Measurements from ENCODE around the gene ZNF420.

ZNF420 gene

GRCh38 chr19:37160153-37160552 is 81.9 kb downstream of the ZNF420 start:
- no CpG with 5 or more reads among the region's 1 CpG for WGBS (ENCODE audit: extremely low coverage, insufficient coverage, insufficient read length)

GRCh38 chr19:37165635-37166034 is 87.4 kb downstream of the ZNF420 start:
- H3K4me3 ChIP-seq (ENCODE audit: low read depth, low read length) = no peak overlapping the region
- H3K23ac ChIP-seq (ENCODE audit: low read length) = no peak overlapping the region
- peaks cover 23 to 26% of the 10 kb centered on the region in 2 experiments for H3K36me3 ChIP-seq (ENCODE audit: control insufficient read depth in 1 of 2, insufficient read depth in 2 of 2, low read length in 2 of 2)
- no peak overlapping the region for H4K12ac ChIP-seq (ENCODE audit: low read depth, low read length)
- no peak overlapping the region for H3K9ac ChIP-seq (ENCODE audit: low read length)
- no peak overlapping the region for H2BK5ac ChIP-seq (ENCODE audit: low read depth, low read length, poor library complexity)
- no peak overlapping the region for H3K14ac ChIP-seq (ENCODE audit: low read length)
- no peaks in the 10 kb centered on the region for H3K27me3 ChIP-seq (ENCODE audit: insufficient read depth, low read length)
- no peaks in the 10 kb centered on the region for H3K79me1 ChIP-seq (ENCODE audit: low read length)
- WGBS (ENCODE audit: extremely low coverage, insufficient coverage, insufficient read length) = no CpG with 5 or more reads among the region's 1 CpG
- H4K8ac ChIP-seq (ENCODE audit: low read depth, low read length) = no peak overlapping the region
- H3K18ac ChIP-seq (ENCODE audit: low read length) = no peak overlapping the region
- no peak overlapping the region for H2AK5ac ChIP-seq (ENCODE audit: low read length)
- peaks cover 3% of the 10 kb centered on the region for H3K9me3 ChIP-seq (ENCODE audit: insufficient read depth, low read depth, low read length)
- no peaks in the 10 kb centered on the region for H3K4me1 ChIP-seq (ENCODE audit: control insufficient read depth in 1 of 2, insufficient read depth in 2 of 2, low read length in 2 of 2)
- H2BK120ac ChIP-seq (ENCODE audit: insufficient read depth, low read length, poor library complexity) = no peak overlapping the region
- no peak overlapping the region for H2BK12ac ChIP-seq (ENCODE audit: low read length)
- H4K91ac ChIP-seq (ENCODE audit: low read depth, low read length) = no peak overlapping the region
- no peaks in the 10 kb centered on the region for H3K79me2 ChIP-seq (ENCODE audit: control insufficient read depth, insufficient read depth, low read length, poor library complexity)
- peak in 1 of 2 donors; percentile 4 for DNase-seq
- H2AFZ ChIP-seq (ENCODE audit: insufficient read depth, low read length, poor library complexity) = no peak overlapping the region
- no peak overlapping the region for H3K27ac ChIP-seq (ENCODE audit: low read depth, low read length)
- H3K4me2 ChIP-seq (ENCODE audit: low read length) = no peak overlapping the region
- H3K4ac ChIP-seq (ENCODE audit: low read depth, low read length) = no peak overlapping the region

More at GRCh38 chr19:37160153-37160552, 81.9 kb downstream of the ZNF420 start:
- Histone ChIP-seq H4K91ac (ENCODE audit: low read depth, low read length) (no peak overlapping the region), H3K9me3 (ENCODE audit: insufficient read depth, low read depth, low read length) (peaks cover 14% of the 10 kb centered on the region), H2AFZ (ENCODE audit: insufficient read depth, low read length, poor library complexity) (no peak overlapping the region), H4K8ac (ENCODE audit: low read depth, low read length) (no peak overlapping the region), H2BK5ac (ENCODE audit: low read depth, low read length, poor library complexity) (no peak overlapping the region), H3K9ac (ENCODE audit: low read length) (no peak overlapping the region), H3K27ac (ENCODE audit: low read depth, low read length) (no peak overlapping the region), H3K4me2 (ENCODE audit: low read length) (no peak overlapping the region), H4K12ac (ENCODE audit: low read depth, low read length) (no peak overlapping the region), H3K79me2 (ENCODE audit: control insufficient read depth, insufficient read depth, low read length, poor library complexity) (no peaks in the 10 kb centered on the region), H3K4ac (ENCODE audit: low read depth, low read length) (no peak overlapping the region), H3K14ac (ENCODE audit: low read length) (no peak overlapping the region), H3K23ac (ENCODE audit: low read length) (no peak overlapping the region), H2BK12ac (ENCODE audit: low read length) (no peak overlapping the region), H3K79me1 (ENCODE audit: low read length) (no peaks in the 10 kb centered on the region), H3K36me3 (ENCODE audit: control insufficient read depth in 1 of 2, insufficient read depth in 2 of 2, low read length in 2 of 2) (peaks cover 19 to 28% of the 10 kb centered on the region in 2 experiments), H2AK5ac (ENCODE audit: low read length) (no peak overlapping the region), H2BK120ac (ENCODE audit: insufficient read depth, low read length, poor library complexity) (no peak overlapping the region), H3K4me1 (ENCODE audit: control insufficient read depth in 1 of 2, insufficient read depth in 2 of 2, low read length in 2 of 2) (no peaks in the 10 kb centered on the region), H3K18ac (ENCODE audit: low read length) (no peak overlapping the region), H3K4me3 (ENCODE audit: low read depth, low read length) (no peak overlapping the region), H3K27me3 (ENCODE audit: insufficient read depth, low read length) (no peaks in the 10 kb centered on the region)
- DNase-seq = no peak

DNA sequence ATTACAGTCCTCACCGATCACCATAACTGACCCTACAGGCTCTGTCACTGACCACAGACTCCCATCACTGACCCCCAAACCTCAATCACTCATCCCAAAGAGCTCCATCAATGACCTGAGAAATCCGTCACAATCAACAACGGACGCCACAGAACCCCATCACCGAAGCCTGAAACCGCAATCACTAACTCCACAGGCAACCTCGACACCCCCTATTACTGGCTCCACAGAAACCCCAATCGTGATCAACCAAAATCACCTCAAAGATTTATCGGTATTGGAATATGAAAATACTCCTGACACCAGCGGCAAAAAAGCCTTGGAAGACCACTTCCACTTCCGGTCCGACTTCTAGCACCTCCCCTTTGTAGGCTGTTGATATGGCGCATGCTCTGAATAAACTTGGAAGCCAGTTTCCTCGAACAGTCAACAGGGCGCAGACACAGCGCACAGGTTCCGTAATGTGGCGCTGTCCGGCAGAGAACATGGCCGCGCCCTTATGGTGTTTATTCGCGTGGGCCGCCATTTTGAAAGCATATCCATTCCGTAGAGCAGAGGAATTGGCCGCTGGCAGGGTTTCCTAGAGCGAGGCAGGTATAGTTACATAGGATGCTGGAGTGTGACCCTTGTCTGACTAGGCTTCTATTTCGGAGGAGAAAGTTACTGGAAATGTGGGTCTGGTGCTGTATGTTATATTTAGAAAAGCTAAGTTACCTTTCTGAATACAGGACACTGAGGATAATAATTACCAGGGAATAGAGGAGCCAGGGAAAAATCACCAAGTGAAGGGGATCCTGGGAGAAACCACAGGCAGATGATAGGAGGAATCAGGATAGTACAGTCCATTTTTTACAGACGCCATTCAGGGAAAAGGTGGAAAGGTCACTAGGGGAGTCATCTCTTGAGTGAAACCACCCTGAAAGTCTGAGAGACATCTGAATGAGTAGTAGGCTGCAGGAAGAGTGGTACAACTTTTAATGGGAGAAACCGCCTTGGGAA is 94.4 kb downstream of the ZNF420 start, which contains the start of gene ZNF585A:
Gene ZNF585A, minus strand, starts transcription at position 328 of the 999 bp plus-strand sequence. CDS start 2,785 bp downstream, outside the sequence.
- Histone ChIP-seq H3K14ac (ENCODE audit: low read length) (peak within 1 kb of the TSS; percentile 66), H3K9ac (ENCODE audit: low read length) (peak within 1 kb of the TSS; percentile 88), H3K27ac (ENCODE audit: low read depth, low read length) (no peak within 1 kb of the TSS), H3K23ac (ENCODE audit: low read length) (no peak within 1 kb of the TSS), H3K4me2 (ENCODE audit: low read length) (peak within 1 kb of the TSS; percentile 77), H3K27me3 (ENCODE audit: insufficient read depth, low read length) (no peaks in the 10 kb centered on the region), H2BK5ac (ENCODE audit: low read depth, low read length, poor library complexity) (peak within 1 kb of the TSS; percentile 36), H2BK12ac (ENCODE audit: low read length) (no peak within 1 kb of the TSS), H3K18ac (ENCODE audit: low read length) (no peak within 1 kb of the TSS), H3K79me1 (ENCODE audit: low read length) (peaks cover 3% of the 10 kb centered on the region), H3K4ac (ENCODE audit: low read depth, low read length) (peak within 1 kb of the TSS; percentile 67), H3K4me1 (ENCODE audit: control insufficient read depth in 1 of 2, insufficient read depth in 2 of 2, low read length in 2 of 2) (no peaks in the 10 kb centered on the region), H2AK5ac (ENCODE audit: low read length) (no peak within 1 kb of the TSS), H3K36me3 (ENCODE audit: control insufficient read depth in 1 of 2, insufficient read depth in 2 of 2, low read length in 2 of 2) (peaks cover 5 to 6% of the 10 kb centered on the region in 2 experiments), H3K4me3 (ENCODE audit: low read depth, low read length) (peak within 1 kb of the TSS; percentile 88), H3K9me3 (ENCODE audit: insufficient read depth, low read depth, low read length) (no peaks in the 10 kb centered on the region), H2AFZ (ENCODE audit: insufficient read depth, low read length, poor library complexity) (peak within 1 kb of the TSS; percentile 69), H3K79me2 (ENCODE audit: control insufficient read depth, insufficient read depth, low read length, poor library complexity) (peaks cover 3% of the 10 kb centered on the region), H2BK120ac (ENCODE audit: insufficient read depth, low read length, poor library complexity) (peak within 1 kb of the TSS; percentile 14), H4K8ac (ENCODE audit: low read depth, low read length) (peak within 1 kb of the TSS; percentile 96), H4K91ac (ENCODE audit: low read depth, low read length) (peak within 1 kb of the TSS; percentile 36), H4K12ac (ENCODE audit: low read depth, low read length) (peak within 1 kb of the TSS; percentile 74)
- DNase-seq = peak; percentile 97 to 99
- no CpG with 5 or more reads among the region's 30 CpGs for WGBS (ENCODE audit: extremely low coverage, insufficient coverage, insufficient read length)
